Measurements from ENCODE around the gene LRRN4.
"Not testable (repeated sequence)": the region's sequence is repeated elsewhere in the genome, so short reads cannot be mapped to it uniquely, and the experiment has no call there.

LRRN4 gene

DNA sequence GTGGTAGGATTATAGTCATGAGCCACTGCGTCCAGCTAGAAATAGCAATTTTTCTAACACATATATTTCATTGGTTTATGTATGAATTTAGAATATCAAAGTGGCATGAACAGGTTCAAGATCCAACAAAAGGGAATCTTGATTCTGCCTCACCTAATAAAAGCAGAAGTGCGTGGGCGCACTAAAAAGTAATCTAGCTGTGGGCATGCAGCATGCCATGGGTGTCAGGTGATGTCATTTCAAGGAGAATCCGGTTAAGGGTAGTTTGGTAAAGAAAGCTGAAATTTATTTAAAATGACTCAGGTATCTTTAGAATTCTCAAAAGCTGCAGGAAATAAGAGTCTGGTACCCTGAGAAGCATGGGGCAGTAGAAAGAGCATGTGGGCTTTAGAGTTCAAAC, 17.6 kb downstream of the LRRN4 start:
- DNase-seq: no peak
- no peaks in the 10 kb centered on the region for H3K9me3 ChIP-seq (ENCODE audit: control insufficient read depth, low read length)
- H3K4me1 ChIP-seq (ENCODE audit: control insufficient read depth, insufficient read depth, low read length, poor library complexity, severe bottlenecking): no peaks in the 10 kb centered on the region
- peaks cover 47% of the 10 kb centered on the region for H3K36me3 ChIP-seq (ENCODE audit: control insufficient read depth, insufficient read depth, low read length)
- H3K27ac ChIP-seq (ENCODE audit: insufficient read depth, low read length, poor library complexity, severe bottlenecking): no peak overlapping the region
- no peak overlapping the region for H3K4me3 ChIP-seq (ENCODE audit: insufficient read depth, low read depth, low read length, poor library complexity, severe bottlenecking)
- H3K27me3 ChIP-seq (replicated peaks; ENCODE audit: control insufficient read depth, insufficient read depth, low read length, poor library complexity, severe bottlenecking): no peaks in the 10 kb centered on the region

DNA sequence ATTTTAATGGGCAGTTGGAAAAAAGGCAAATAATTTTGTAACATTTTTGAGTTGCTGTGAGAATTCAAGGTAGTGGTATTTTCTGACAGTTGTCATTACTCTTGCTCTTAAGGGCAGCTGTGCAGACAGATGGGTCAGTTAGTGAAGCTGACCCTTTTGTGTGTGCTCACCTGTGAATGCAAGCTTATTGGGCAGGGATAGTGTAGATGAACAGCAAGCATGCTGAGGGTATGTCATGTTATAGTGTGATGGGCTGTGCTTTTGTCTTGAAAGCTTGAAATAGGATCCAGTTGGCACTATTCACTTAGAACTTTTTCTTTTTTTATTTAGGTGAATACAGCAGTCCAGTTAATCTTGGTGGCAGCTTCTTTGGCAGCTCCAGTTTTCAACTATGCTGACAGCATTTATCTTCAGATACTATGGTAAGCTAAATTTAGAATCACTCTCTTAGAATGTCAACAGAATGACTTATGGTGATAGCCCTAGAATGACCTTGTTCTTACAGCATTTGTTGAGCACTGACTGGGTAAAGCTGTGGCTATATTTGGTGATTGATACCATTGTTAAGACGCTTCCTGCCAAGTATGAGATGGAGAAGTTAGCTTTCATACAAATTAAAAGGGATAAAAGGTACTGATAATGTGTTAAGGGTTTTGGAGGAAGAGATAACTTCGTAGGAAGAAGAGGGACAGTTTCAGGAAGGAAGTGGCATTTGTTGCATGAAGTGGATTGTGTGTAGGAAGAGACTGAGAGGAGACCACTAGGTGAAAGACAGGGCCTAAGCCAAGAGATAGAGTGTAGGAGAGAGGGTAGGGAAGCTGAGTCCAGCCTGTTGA, 19.5 kb downstream of the LRRN4 start:
- peaks cover 34% of the 10 kb centered on the region for H3K36me3 ChIP-seq (ENCODE audit: control insufficient read depth, insufficient read depth, low read length)
- H3K4me1 ChIP-seq (ENCODE audit: control insufficient read depth, insufficient read depth, low read length, poor library complexity, severe bottlenecking): no peaks in the 10 kb centered on the region
- no peak overlapping the region for H3K4me3 ChIP-seq (ENCODE audit: insufficient read depth, low read depth, low read length, poor library complexity, severe bottlenecking)

DNA sequence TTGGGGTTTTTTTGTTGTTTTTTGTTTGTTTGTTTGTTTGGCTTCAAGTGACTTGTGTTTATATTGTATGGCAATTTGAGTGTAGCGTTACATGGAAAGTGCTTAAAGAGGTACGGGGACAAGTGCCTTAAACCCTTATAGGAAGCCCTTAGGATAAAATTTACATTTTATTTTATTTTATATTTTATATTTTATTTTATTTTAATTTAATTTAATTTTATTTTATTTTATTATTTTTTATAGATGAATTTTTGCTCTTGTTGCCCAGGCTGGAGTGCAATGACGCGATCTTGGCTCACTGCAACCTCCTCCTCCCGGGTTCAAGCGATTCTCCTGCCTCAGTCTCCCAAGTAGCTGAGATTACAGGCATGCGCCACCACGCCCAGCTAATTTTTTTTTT, 21.0 kb downstream of the LRRN4 start:
- not testable (repeated sequence) for H3K9me3 ChIP-seq (ENCODE audit: control insufficient read depth, low read length); H3K27ac ChIP-seq (ENCODE audit: insufficient read depth, low read length, poor library complexity, severe bottlenecking); H3K4me1 ChIP-seq (ENCODE audit: control insufficient read depth, insufficient read depth, low read length, poor library complexity, severe bottlenecking); H3K4me3 ChIP-seq (ENCODE audit: insufficient read depth, low read depth, low read length, poor library complexity, severe bottlenecking); DNase-seq; H3K27me3 ChIP-seq (replicated peaks; ENCODE audit: control insufficient read depth, insufficient read depth, low read length, poor library complexity, severe bottlenecking)
- H3K36me3 ChIP-seq (ENCODE audit: control insufficient read depth, insufficient read depth, low read length): peaks cover 30% of the 10 kb centered on the region

More for the DNA sequence above, 19.5 kb downstream of the LRRN4 start:
- no peak for DNase-seq
- H3K9me3 ChIP-seq (ENCODE audit: control insufficient read depth, low read length): no peaks in the 10 kb centered on the region
- H3K27me3 ChIP-seq (replicated peaks; ENCODE audit: control insufficient read depth, insufficient read depth, low read length, poor library complexity, severe bottlenecking): no peaks in the 10 kb centered on the region
- no peak overlapping the region for H3K27ac ChIP-seq (ENCODE audit: insufficient read depth, low read length, poor library complexity, severe bottlenecking)

DNA sequence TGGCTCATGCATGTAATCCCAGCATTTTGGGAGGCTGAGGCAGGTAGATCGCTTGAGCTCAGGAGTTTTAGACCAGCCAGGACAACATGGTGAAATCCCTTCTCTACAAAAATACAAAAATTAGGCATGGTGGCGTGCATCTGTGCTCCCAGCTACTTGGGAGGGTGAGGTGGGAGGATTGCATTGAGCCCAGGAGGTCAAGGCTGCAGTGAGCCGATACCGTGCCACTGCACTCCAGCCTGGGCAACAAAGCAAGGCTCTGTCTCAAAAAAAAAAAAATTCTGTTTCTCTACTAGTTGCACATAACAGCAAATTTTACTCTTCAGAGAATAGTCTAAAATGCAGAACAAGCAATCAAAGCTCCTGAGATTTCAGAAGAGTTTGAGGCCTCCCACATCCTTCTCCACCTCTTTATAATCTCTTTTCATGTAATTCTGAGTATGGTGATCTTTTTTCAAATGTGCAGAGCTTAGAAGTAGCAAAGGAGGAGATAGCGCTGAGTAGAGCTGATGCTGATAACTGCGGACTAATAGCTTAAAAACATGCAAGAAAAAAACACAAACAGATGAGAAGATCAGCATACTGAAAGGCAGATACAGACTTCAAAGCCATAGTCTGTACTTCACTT, 23.3 kb downstream of the LRRN4 start:
- H3K4me1 ChIP-seq (ENCODE audit: control insufficient read depth, insufficient read depth, low read length, poor library complexity, severe bottlenecking): no peaks in the 10 kb centered on the region
- H3K27me3 ChIP-seq (replicated peaks; ENCODE audit: control insufficient read depth, insufficient read depth, low read length, poor library complexity, severe bottlenecking): no peaks in the 10 kb centered on the region
- peaks cover 27% of the 10 kb centered on the region for H3K36me3 ChIP-seq (ENCODE audit: control insufficient read depth, insufficient read depth, low read length)
- no peak overlapping the region for H3K4me3 ChIP-seq (ENCODE audit: insufficient read depth, low read depth, low read length, poor library complexity, severe bottlenecking)
- no peak for DNase-seq
- no peaks in the 10 kb centered on the region for H3K9me3 ChIP-seq (ENCODE audit: control insufficient read depth, low read length)
- no peak overlapping the region for H3K27ac ChIP-seq (ENCODE audit: insufficient read depth, low read length, poor library complexity, severe bottlenecking)

DNA sequence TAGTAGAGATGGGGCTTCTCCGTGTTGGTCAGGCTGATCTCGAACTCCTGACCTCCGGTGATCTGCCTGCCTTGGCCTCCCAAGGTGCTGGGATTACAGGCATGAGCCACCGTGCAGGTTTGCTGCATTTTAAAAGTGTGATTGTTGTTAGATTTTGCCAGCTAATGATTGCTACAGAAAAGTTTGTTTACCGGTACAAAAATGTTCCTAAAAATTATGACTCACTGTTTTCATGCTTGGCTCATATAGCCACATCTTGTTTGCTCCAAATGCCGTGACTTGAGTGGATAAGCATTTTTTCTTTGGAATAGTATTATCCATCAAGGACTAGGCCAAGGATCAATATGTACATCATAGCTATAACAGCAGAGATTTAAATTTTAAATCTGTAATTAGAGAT, 24.3 kb downstream of the LRRN4 start:
- H3K9me3 ChIP-seq (ENCODE audit: control insufficient read depth, low read length): no peaks in the 10 kb centered on the region
- H3K27ac ChIP-seq (ENCODE audit: insufficient read depth, low read length, poor library complexity, severe bottlenecking): no peak overlapping the region
- DNase-seq: no peak
- peaks cover 31% of the 10 kb centered on the region for H3K36me3 ChIP-seq (ENCODE audit: control insufficient read depth, insufficient read depth, low read length)
- H3K27me3 ChIP-seq (replicated peaks; ENCODE audit: control insufficient read depth, insufficient read depth, low read length, poor library complexity, severe bottlenecking): no peaks in the 10 kb centered on the region
- no peak overlapping the region for H3K4me3 ChIP-seq (ENCODE audit: insufficient read depth, low read depth, low read length, poor library complexity, severe bottlenecking)
- no peaks in the 10 kb centered on the region for H3K4me1 ChIP-seq (ENCODE audit: control insufficient read depth, insufficient read depth, low read length, poor library complexity, severe bottlenecking)

DNA sequence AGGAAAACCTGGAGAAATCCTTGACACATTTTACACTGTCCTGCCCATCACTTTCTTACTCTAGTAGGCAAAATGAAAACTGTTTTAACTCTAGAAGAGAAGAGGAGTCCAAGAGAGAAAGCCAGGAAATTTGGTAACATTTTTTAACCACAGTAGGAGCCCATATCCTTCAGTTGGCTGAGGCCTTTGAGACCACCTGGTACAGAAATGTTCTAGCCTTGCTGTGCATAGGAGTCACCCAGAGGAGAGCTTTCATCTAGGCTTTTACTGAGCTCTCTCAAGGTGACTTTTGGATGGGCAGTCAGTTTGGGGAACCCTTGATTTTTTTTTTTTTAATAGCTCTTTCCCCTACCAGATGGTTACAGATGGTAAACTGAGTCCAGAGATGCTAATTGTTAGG, 25.0 kb downstream of the LRRN4 start:
- Histone ChIP-seq H3K36me3 (ENCODE audit: control insufficient read depth, insufficient read depth, low read length) (peaks cover 34% of the 10 kb centered on the region), H3K9me3 (ENCODE audit: control insufficient read depth, low read length) (no peaks in the 10 kb centered on the region), H3K27me3 (replicated peaks; ENCODE audit: control insufficient read depth, insufficient read depth, low read length, poor library complexity, severe bottlenecking) (no peaks in the 10 kb centered on the region), H3K27ac (ENCODE audit: insufficient read depth, low read length, poor library complexity, severe bottlenecking) (no peak overlapping the region), H3K4me1 (ENCODE audit: control insufficient read depth, insufficient read depth, low read length, poor library complexity, severe bottlenecking) (no peaks in the 10 kb centered on the region), H3K4me3 (ENCODE audit: insufficient read depth, low read depth, low read length, poor library complexity, severe bottlenecking) (no peak overlapping the region)
- DNase-seq: no peak

DNA sequence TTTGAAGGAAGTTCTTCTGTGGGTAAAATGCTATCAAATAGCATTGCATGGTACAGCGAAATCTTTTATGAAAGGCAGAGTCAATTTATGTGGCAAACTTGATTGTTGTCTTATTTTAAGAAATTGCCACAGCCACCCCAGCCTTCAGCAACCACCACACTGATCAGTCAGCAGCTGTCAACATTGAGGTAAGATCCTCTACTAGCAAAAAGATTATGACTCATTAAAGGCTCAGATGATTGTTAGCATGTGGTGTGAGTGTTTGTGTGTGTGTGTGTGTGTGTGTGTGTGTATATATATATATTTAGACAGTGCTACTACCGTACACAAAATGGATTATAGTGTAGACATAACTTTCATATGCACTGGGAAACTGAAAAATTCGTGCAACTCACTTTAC, 27.8 kb downstream of the LRRN4 start:
- H3K36me3 ChIP-seq (ENCODE audit: control insufficient read depth, insufficient read depth, low read length): peaks cover 23% of the 10 kb centered on the region

DNA sequence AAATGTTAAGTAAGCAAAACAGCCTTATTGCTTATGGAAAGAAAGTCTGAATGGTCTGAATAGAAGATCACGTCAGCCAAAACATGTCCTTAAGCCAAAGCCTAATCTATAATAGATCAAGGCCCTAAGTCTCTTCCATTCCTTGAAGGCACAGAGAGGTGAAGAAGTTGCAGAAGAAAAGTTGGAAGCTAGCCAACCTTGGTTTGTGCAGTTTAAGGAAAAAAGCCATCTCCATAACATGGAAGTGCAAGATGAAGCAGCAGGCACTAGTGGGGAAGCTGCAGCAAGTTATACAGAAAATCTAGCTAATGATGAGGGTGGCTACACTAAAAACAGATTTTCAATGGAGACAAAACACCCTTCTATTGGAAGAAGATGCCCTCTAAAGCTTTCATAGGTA, 29.1 kb downstream of the LRRN4 start:
- Histone ChIP-seq H3K9me3 (ENCODE audit: control insufficient read depth, low read length) (no peaks in the 10 kb centered on the region), H3K27me3 (replicated peaks; ENCODE audit: control insufficient read depth, insufficient read depth, low read length, poor library complexity, severe bottlenecking) (no peaks in the 10 kb centered on the region), H3K36me3 (ENCODE audit: control insufficient read depth, insufficient read depth, low read length) (peaks cover 23% of the 10 kb centered on the region), H3K4me3 (ENCODE audit: insufficient read depth, low read depth, low read length, poor library complexity, severe bottlenecking) (no peak overlapping the region), H3K27ac (ENCODE audit: insufficient read depth, low read length, poor library complexity, severe bottlenecking) (no peak overlapping the region), H3K4me1 (ENCODE audit: control insufficient read depth, insufficient read depth, low read length, poor library complexity, severe bottlenecking) (no peaks in the 10 kb centered on the region)
- DNase-seq: no peak

More for the DNA sequence above, 27.8 kb downstream of the LRRN4 start:
- Histone ChIP-seq H3K4me1 (ENCODE audit: control insufficient read depth, insufficient read depth, low read length, poor library complexity, severe bottlenecking) (no peaks in the 10 kb centered on the region), H3K27me3 (replicated peaks; ENCODE audit: control insufficient read depth, insufficient read depth, low read length, poor library complexity, severe bottlenecking) (no peaks in the 10 kb centered on the region), H3K27ac (ENCODE audit: insufficient read depth, low read length, poor library complexity, severe bottlenecking) (no peak overlapping the region), H3K9me3 (ENCODE audit: control insufficient read depth, low read length) (no peaks in the 10 kb centered on the region), H3K4me3 (ENCODE audit: insufficient read depth, low read depth, low read length, poor library complexity, severe bottlenecking) (no peak overlapping the region)
- DNase-seq: no peak

DNA sequence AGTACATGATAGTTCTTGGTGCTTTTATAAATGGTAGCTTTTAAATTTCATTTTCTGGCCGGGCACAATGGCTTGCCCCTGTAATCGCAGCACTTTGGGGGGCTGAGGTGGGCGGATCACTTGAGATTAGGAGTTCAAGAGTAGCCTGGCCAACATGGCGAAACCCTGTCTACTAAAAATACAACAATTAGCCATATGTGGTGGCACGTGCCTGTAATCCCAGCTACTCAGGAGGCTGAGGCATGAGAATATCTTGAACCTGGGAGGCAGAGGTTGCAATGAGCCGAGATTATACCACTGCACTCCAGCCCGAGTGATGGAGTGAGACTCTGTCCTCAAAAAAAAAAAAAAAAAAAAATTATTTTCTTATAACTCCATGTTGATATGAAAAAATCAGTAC, 36.0 kb downstream of the LRRN4 start:
- Histone ChIP-seq H3K27ac (ENCODE audit: insufficient read depth, low read length, poor library complexity, severe bottlenecking) (no peak overlapping the region), H3K4me1 (ENCODE audit: control insufficient read depth, insufficient read depth, low read length, poor library complexity, severe bottlenecking) (no peaks in the 10 kb centered on the region), H3K27me3 (replicated peaks; ENCODE audit: control insufficient read depth, insufficient read depth, low read length, poor library complexity, severe bottlenecking) (no peaks in the 10 kb centered on the region), H3K4me3 (ENCODE audit: insufficient read depth, low read depth, low read length, poor library complexity, severe bottlenecking) (no peak overlapping the region), H3K36me3 (ENCODE audit: control insufficient read depth, insufficient read depth, low read length) (peaks cover 16% of the 10 kb centered on the region), H3K9me3 (ENCODE audit: control insufficient read depth, low read length) (no peaks in the 10 kb centered on the region)
- no peak for DNase-seq

DNA sequence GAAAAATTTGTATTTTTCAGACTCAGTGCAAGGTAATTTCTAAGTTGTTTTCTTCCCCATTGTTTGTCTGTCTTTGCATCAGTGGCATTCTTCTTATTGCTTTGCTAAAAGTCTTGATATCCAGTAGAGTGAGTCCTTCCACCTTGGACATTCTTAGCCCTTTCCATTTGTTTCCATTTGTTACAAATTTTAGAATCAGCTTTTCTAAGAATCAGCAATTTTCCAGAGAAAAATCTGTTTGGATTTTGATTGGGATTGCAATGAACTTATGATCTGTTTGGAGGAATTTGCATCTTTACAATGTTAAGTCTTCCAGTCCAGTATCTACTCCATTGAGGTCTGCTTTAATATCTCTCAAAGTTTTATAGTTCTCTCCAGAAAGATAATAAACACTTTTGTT, 36.4 kb downstream of the LRRN4 start:
- no peak overlapping the region for H3K4me3 ChIP-seq (ENCODE audit: insufficient read depth, low read depth, low read length, poor library complexity, severe bottlenecking)
- no peaks in the 10 kb centered on the region for H3K9me3 ChIP-seq (ENCODE audit: control insufficient read depth, low read length)
- H3K27me3 ChIP-seq (replicated peaks; ENCODE audit: control insufficient read depth, insufficient read depth, low read length, poor library complexity, severe bottlenecking): no peaks in the 10 kb centered on the region
- H3K36me3 ChIP-seq (ENCODE audit: control insufficient read depth, insufficient read depth, low read length): peaks cover 18% of the 10 kb centered on the region
- H3K4me1 ChIP-seq (ENCODE audit: control insufficient read depth, insufficient read depth, low read length, poor library complexity, severe bottlenecking): no peaks in the 10 kb centered on the region
- DNase-seq: no peak
- no peak overlapping the region for H3K27ac ChIP-seq (ENCODE audit: insufficient read depth, low read length, poor library complexity, severe bottlenecking)

All from effector memory CD4-positive, alpha-beta T cell (primary cell).